Measurements from ENCODE around the gene ZMIZ1. TPM values are rescaled to one million over a fixed set of nuclear protein-coding genes. Genes with fewer than 3 reads are reported as not detected.

Gene ZMIZ1
- total RNA-seq, 1 experiment from 2014 or later = 28.4 TPM

DNA sequence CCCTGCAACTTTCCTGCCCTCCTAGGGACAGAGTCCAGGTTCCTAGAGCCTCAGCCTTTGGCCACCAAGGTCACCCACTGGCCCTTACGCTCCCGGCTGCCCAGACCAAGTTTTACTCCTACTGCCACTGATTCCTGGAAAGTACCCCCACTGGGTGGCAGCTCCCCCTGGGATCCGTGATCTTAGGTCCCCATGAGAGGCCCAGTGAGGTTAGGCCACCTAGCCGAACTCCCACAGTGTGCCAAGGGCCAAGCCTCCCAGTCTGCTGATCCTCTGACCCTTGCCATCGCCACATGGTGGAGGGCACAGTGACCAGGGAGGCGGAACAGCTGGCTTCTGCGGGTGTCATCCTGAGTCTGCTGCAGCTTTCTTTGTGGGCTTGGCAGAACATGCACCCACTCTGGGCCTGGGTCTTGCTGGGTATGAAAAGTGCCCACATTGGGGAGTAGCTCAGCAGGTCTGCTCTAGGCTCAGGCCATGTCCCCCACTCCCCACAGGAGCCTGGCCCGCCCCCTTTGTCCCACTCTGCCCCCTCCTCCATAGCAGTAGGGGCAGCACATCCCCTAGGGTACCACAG is 238.0 kb downstream of the ZMIZ1 start:
- DNase-seq (ENCODE audit: low read depth, low spot score) (no peak), ATAC-seq (no peak)
- ChIA-PET RAD21 (ENCODE audit: low non-redundant PET in 1 of 2, low total read pairs in 2 of 2, uncharacterized antibody in 2 of 2, unreplicated experiment in 2 of 2) (no interaction called here), POLR2A (no interaction called here), CTCF (no interaction called here)
- Histone ChIP-seq H3K9me3 (ENCODE audit: control insufficient read depth in 1 of 2, insufficient read depth in 1 of 2, low read depth in 1 of 2, low read length in 2 of 2) (no peaks in the 10 kb centered on the region), H3K4me2 (ENCODE audit: low read length) (no peak overlapping the region), H3K79me2 (ENCODE audit: insufficient read depth, low read length) (no peaks in the 10 kb centered on the region), H3K27ac (ENCODE audit: low read depth, low read length) (no peak overlapping the region), H4K20me1 (ENCODE audit: insufficient read depth) (no peaks in the 10 kb centered on the region), H3K36me3 (ENCODE audit: control insufficient read depth in 1 of 2, insufficient read depth in 2 of 2, low read length in 2 of 2) (peaks cover 0 to 5% of the 10 kb centered on the region in 2 experiments; a peak in 1 of 4 replicates), H3K4me1 (ENCODE audit: control insufficient read depth in 1 of 2, insufficient read depth in 2 of 2, low read length in 2 of 2) (no peaks in the 10 kb centered on the region), H3K9me2 (ENCODE audit: insufficient read depth) (no peaks in the 10 kb centered on the region), H3K27me3 (ENCODE audit: insufficient read depth, low read length) (no peaks in the 10 kb centered on the region), H3K9ac (ENCODE audit: low read length) (no peak overlapping the region), H2AFZ (ENCODE audit: low read depth, low read length, poor library complexity, severe bottlenecking) (no peak overlapping the region), H3K4me3 (replicated peaks in 1 of 2; ENCODE audit: low read depth in 1 of 2, low read length in 2 of 2) (no peak overlapping the region)
- intact Hi-C loops (cut with micrococcal nuclease) = no loop called here
- BruUV-seq (replicated peaks) = no TSS peak
- no peak for TF ChIP-seq SRF (IDR thresholded peaks at IDR 0.05; ENCODE audit: low read depth)
- TF ChIP-seq CBX3 (IDR thresholded peaks at IDR 0.05; ENCODE audit: low read depth) = no peak
- TF ChIP-seq, protein P1, sequence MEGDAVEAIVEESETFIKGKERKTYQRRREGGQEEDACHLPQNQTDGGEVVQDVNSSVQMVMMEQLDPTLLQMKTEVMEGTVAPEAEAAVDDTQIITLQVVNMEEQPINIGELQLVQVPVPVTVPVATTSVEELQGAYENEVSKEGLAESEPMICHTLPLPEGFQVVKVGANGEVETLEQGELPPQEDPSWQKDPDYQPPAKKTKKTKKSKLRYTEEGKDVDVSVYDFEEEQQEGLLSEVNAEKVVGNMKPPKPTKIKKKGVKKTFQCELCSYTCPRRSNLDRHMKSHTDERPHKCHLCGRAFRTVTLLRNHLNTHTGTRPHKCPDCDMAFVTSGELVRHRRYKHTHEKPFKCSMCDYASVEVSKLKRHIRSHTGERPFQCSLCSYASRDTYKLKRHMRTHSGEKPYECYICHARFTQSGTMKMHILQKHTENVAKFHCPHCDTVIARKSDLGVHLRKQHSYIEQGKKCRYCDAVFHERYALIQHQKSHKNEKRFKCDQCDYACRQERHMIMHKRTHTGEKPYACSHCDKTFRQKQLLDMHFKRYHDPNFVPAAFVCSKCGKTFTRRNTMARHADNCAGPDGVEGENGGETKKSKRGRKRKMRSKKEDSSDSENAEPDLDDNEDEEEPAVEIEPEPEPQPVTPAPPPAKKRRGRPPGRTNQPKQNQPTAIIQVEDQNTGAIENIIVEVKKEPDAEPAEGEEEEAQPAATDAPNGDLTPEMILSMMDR (IDR thresholded peaks at IDR 0.05 in 2 of 3, conservative IDR thresholded peaks at IDR 0.05 in 1 of 3; ENCODE audit: borderline replicate concordance in 1 of 3, insufficient read depth in 1 of 3, low read depth in 2 of 3, low read length in 2 of 3) = no peak
- TF ChIP-seq SP1 (IDR thresholded peaks at IDR 0.05; ENCODE audit: low read depth) = no peak
- TF ChIP-seq YY1 (IDR thresholded peaks at IDR 0.05; ENCODE audit: extremely low read depth, insufficient replicate concordance, low read depth, low read length) = no peak
- no peak for TF ChIP-seq POLR2A (IDR thresholded peaks at IDR 0.05; ENCODE audit: borderline replicate concordance, extremely low read depth, insufficient read depth, insufficient read length)
- no peak for TF ChIP-seq ELF1 (IDR thresholded peaks at IDR 0.05; ENCODE audit: borderline replicate concordance, low read depth)
- TF ChIP-seq, protein P2, sequence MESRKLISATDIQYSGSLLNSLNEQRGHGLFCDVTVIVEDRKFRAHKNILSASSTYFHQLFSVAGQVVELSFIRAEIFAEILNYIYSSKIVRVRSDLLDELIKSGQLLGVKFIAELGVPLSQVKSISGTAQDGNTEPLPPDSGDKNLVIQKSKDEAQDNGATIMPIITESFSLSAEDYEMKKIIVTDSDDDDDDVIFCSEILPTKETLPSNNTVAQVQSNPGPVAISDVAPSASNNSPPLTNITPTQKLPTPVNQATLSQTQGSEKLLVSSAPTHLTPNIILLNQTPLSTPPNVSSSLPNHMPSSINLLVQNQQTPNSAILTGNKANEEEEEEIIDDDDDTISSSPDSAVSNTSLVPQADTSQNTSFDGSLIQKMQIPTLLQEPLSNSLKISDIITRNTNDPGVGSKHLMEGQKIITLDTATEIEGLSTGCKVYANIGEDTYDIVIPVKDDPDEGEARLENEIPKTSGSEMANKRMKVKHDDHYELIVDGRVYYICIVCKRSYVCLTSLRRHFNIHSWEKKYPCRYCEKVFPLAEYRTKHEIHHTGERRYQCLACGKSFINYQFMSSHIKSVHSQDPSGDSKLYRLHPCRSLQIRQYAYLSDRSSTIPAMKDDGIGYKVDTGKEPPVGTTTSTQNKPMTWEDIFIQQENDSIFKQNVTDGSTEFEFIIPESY (IDR thresholded peaks at IDR 0.05; ENCODE audit: extremely low read depth, insufficient replicate concordance, low read length) = no peak
- no peak for TF ChIP-seq FOSL1 (IDR thresholded peaks at IDR 0.05; ENCODE audit: low read depth)
- TF ChIP-seq TCF7L2 (IDR thresholded peaks at IDR 0.05; ENCODE audit: borderline replicate concordance, extremely low read depth, insufficient read depth, insufficient read length) = no peak
